ENCODE measurements around the gene SDHA.
A peak's percentile ranks its signal among the peaks of the same experiment; 100 is the strongest.
"Not testable (repeated sequence)": the region's sequence is repeated elsewhere in the genome, so short reads cannot be mapped to it uniquely, and the experiment has no call there.

The SDHA gene

GRCh38 chr5:297991-298736 lies 80.0 kb downstream of the SDHA start:
- not testable (repeated sequence) for ATAC-seq; H3K27ac Mint-ChIP-seq; DNase-seq (ENCODE audit: low spot score in 2 of 2); H3K9me3 Mint-ChIP-seq; H3K36me3 Mint-ChIP-seq; H3K4me3 Mint-ChIP-seq
- peaks cover 45% of the 10 kb centered on the region for H3K4me1 Mint-ChIP-seq

GRCh38 chr5:298737-299125 lies 80.6 kb downstream of the SDHA start:
- no peak overlapping the region for H3K27ac Mint-ChIP-seq
- H3K4me3 Mint-ChIP-seq = no peak overlapping the region
- DNase-seq (ENCODE audit: low spot score in 2 of 2) (no peak), ATAC-seq (no peak)
- no peaks in the 10 kb centered on the region for H3K36me3 Mint-ChIP-seq
- H3K9me3 Mint-ChIP-seq = no peaks in the 10 kb centered on the region
- H3K4me1 Mint-ChIP-seq = peaks cover 45% of the 10 kb centered on the region

- peaks cover 38% of the 10 kb centered on the region for H3K4me1 Mint-ChIP-seq
- not testable (repeated sequence) for H3K4me3 Mint-ChIP-seq; DNase-seq (ENCODE audit: low spot score in 2 of 2); H3K27ac Mint-ChIP-seq; ATAC-seq; H3K36me3 Mint-ChIP-seq; H3K9me3 Mint-ChIP-seq
These were observed 81.8 kb downstream of the SDHA start for GRCh38 chr5:299921-300320.

- DNase-seq (ENCODE audit: low spot score in 2 of 2); H3K9me3 Mint-ChIP-seq; H3K4me3 Mint-ChIP-seq; H3K36me3 Mint-ChIP-seq; ATAC-seq: not testable (repeated sequence)
- Mint-ChIP-seq H3K4me1 (peaks cover 38% of the 10 kb centered on the region), H3K27ac (peak overlapping the region; percentile 56)
These were observed 82.7 kb downstream of the SDHA start for GRCh38 chr5:300691-301435.

- Mint-ChIP-seq H3K36me3 (peaks cover 14% of the 10 kb centered on the region), H3K27ac (peak overlapping the region; percentile 56), H3K4me1 (peaks cover 24% of the 10 kb centered on the region)
- ATAC-seq; H3K9me3 Mint-ChIP-seq; H3K4me3 Mint-ChIP-seq; DNase-seq (ENCODE audit: low spot score in 2 of 2): not testable (repeated sequence)
These were observed 84.3 kb downstream of the SDHA start for GRCh38 chr5:302416-302815.

GRCh38 chr5:302966-303365 lies 84.8 kb downstream of the SDHA start:
- Mint-ChIP-seq H3K9me3 (no peaks in the 10 kb centered on the region), H3K4me3 (no peak overlapping the region), H3K27ac (peak overlapping the region; percentile 56), H3K4me1 (peaks cover 23% of the 10 kb centered on the region), H3K36me3 (peaks cover 20% of the 10 kb centered on the region)
- no peak for DNase-seq (ENCODE audit: low spot score in 2 of 2)
- ATAC-seq = no peak

GRCh38 chr5:303741-304140 lies 85.6 kb downstream of the SDHA start:
- peaks cover 23% of the 10 kb centered on the region for H3K4me1 Mint-ChIP-seq
- not testable (repeated sequence) for H3K4me3 Mint-ChIP-seq; H3K9me3 Mint-ChIP-seq; H3K27ac Mint-ChIP-seq; DNase-seq (ENCODE audit: low spot score in 2 of 2); ATAC-seq
- peaks cover 21% of the 10 kb centered on the region for H3K36me3 Mint-ChIP-seq

GRCh38 chr5:305050-305449 lies 86.9 kb downstream of the SDHA start:
- H3K36me3 Mint-ChIP-seq = peaks cover 21% of the 10 kb centered on the region
- no peak overlapping the region for H3K27ac Mint-ChIP-seq
- ATAC-seq = no peak
- no peak overlapping the region for H3K4me3 Mint-ChIP-seq
- H3K9me3 Mint-ChIP-seq = no peaks in the 10 kb centered on the region
- no peak for DNase-seq (ENCODE audit: low spot score in 2 of 2)
- H3K4me1 Mint-ChIP-seq = peaks cover 23% of the 10 kb centered on the region

- peaks cover 23% of the 10 kb centered on the region for H3K4me1 Mint-ChIP-seq
- DNase-seq (ENCODE audit: low spot score in 2 of 2) (no peak), ATAC-seq (no peak)
- H3K9me3 Mint-ChIP-seq = no peaks in the 10 kb centered on the region
- no peak overlapping the region for H3K27ac Mint-ChIP-seq
- H3K36me3 Mint-ChIP-seq = peaks cover 21% of the 10 kb centered on the region
- no peak overlapping the region for H3K4me3 Mint-ChIP-seq
These were observed 87.3 kb downstream of the SDHA start for GRCh38 chr5:305459-305858.

GRCh38 chr5:306011-306805 lies 88.1 kb downstream of the SDHA start:
- ATAC-seq = no peak
- H3K4me3 Mint-ChIP-seq = no peak overlapping the region

More at GRCh38 chr5:306011-306805, 88.1 kb downstream of the SDHA start:
- peaks cover 25% of the 10 kb centered on the region for H3K36me3 Mint-ChIP-seq
- H3K9me3 Mint-ChIP-seq = no peaks in the 10 kb centered on the region
- peaks cover 17% of the 10 kb centered on the region for H3K4me1 Mint-ChIP-seq
- no peak for DNase-seq (ENCODE audit: low spot score in 2 of 2)
- H3K27ac Mint-ChIP-seq = no peak overlapping the region

Data from stimulated activated effector memory CD8-positive, alpha-beta T cell treated with anti-CD3 and anti-CD28 coated beads, Interleukin-12 subunit alpha, Interleukin-12 subunit beta, amount 100 ng/mL, for 72 hours (primary cell).